Kidney epithelial cell (primary cell): ENCODE data around the gene OSTM1. TPM values are rescaled to one million over a fixed set of nuclear protein-coding genes. Genes with fewer than 3 reads are reported as not detected.

Source experiments
- DNase-seq: peaks from one replicate; pipeline ENCODE4 v3.0.0-alpha.2; 2010; ENCODE audit warnings: low read depth
- H3K27me3 ChIP-seq: 2 replicates; pipeline ENCODE4 v1.6.0; 2011; ENCODE audit warnings: low read length; ENCODE audit not compliant: control insufficient read depth, insufficient read depth
- H3K36me3 ChIP-seq: 2 replicates; pipeline ENCODE4 v1.5.1; 2011; ENCODE audit warnings: low read length; ENCODE audit not compliant: control insufficient read depth, insufficient read depth
- H3K4me3 ChIP-seq: 2 replicates; pipeline ENCODE4 v1.5.1; 2011; ENCODE audit warnings: low read depth, mild to moderate bottlenecking, control low read depth, low read length
- CTCF ChIP-seq: IDR thresholded peaks from 2 replicates; pipeline ENCODE4 v1.5.1; 2011; ENCODE audit warnings: mild to moderate bottlenecking, moderate library complexity, low read length, control low read depth, inconsistent platforms; ENCODE audit not compliant: insufficient read depth, poor library complexity, severe bottlenecking
- total RNA-seq: library from RNA; depleted of rRNA; stranded (reverse); fragments of >200 nt; gene quantifications from 2 replicates; pipeline ENCODE4 v1.2.3, GENCODE V29; 2015

The OSTM1 gene
- total RNA-seq, 1 donor from 2014 or later, result 77.3 TPM

GRCh38 chr6:108114841-108115597 lies 40.5 kb upstream of the OSTM1 start:
- DNase-seq, result no peak
- peaks cover 76% of the 10 kb centered on the region for H3K27me3 ChIP-seq
- H3K36me3 ChIP-seq, result no peaks in the 10 kb centered on the region
- TF ChIP-seq CTCF, result no peak
- peak overlapping the region; percentile 10 for H3K4me3 ChIP-seq

GRCh38 chr6:108113557-108114519 lies 39.3 kb upstream of the OSTM1 start:
- peak; percentile 37 for TF ChIP-seq CTCF
- peaks cover 69% of the 10 kb centered on the region for H3K27me3 ChIP-seq
- no peak for DNase-seq
- H3K36me3 ChIP-seq, result no peaks in the 10 kb centered on the region
- no peak overlapping the region for H3K4me3 ChIP-seq

DNA sequence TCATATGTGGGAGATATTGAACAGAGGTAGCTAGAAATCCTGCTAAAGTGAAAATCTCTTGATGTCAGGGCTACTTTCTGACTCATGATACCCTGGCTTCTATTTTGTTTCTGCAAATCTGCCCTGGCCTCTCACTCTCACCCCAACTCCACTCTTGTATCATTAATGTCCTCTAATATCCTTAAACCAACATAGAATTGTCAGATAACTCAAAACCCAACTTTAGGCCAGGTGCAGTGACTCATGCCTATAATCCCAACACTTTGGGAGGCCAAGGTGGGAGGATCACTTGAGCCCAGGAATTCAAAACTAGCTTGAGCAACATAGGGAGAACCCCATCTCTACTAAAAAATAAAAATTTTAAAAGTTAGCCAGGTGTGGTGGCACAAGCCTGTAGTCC lies 33.8 kb upstream of the OSTM1 start:
- Histone ChIP-seq H3K27me3 (peaks cover 18% of the 10 kb centered on the region), H3K36me3 (no peaks in the 10 kb centered on the region), H3K4me3 (no peak overlapping the region)
- no peak for DNase-seq
- TF ChIP-seq CTCF, result no peak

- H3K4me3 ChIP-seq, result no peak overlapping the region
- no peak for TF ChIP-seq CTCF
- no peaks in the 10 kb centered on the region for H3K36me3 ChIP-seq
- peaks cover 9% of the 10 kb centered on the region for H3K27me3 ChIP-seq
- no peak for DNase-seq
Observed at GRCh38 chr6:108107102-108107501, 32.6 kb upstream of the OSTM1 start.

- H3K4me3 ChIP-seq, result no peak overlapping the region
- peaks cover 9% of the 10 kb centered on the region for H3K27me3 ChIP-seq
- DNase-seq, result no peak
- TF ChIP-seq CTCF, result no peak
- H3K36me3 ChIP-seq, result no peaks in the 10 kb centered on the region
Observed at GRCh38 chr6:108106694-108107093, 32.2 kb upstream of the OSTM1 start.
